Stomach (tissue), 9 donors: Measurements from ENCODE around the gene GPC4. TPM values are rescaled to one million over a fixed set of nuclear protein-coding genes. Genes with fewer than 3 reads are reported as not detected.
A peak's percentile ranks its signal among the peaks of the same experiment; 100 is the strongest.

ENCODE experiments used
- DNase-seq, 2 donors: peaks; one replicate each; pipeline versions ENCODE4 v3.0.0 to v3.0.0-alpha.2; 2013 to 2019
- H3K27ac ChIP-seq, 5 donors: fragments of 200-600 bp in 4 of 5; sonication (generic) in 4 of 5; one replicate each; pipeline ENCODE4 v1.5.1; 2013 to 2019; ENCODE audit warnings: mild to moderate bottlenecking in 1 of 5, moderate library complexity in 1 of 5
- H3K27me3 ChIP-seq, 3 donors: fragments of 200-600 bp; sonication (generic); one replicate each; pipeline ENCODE4 v1.5.1; 2017 to 2019; ENCODE audit warnings: mixed run types in 1 of 3
- H3K36me3 ChIP-seq, 4 donors: fragments of 200-600 bp; sonication (generic); 1 replicate in 3 of 4; 2 replicates in 1 of 4; pipeline ENCODE4 v1.5.1; 2016 to 2019
- H3K4me1 ChIP-seq, 4 donors: fragments of 200-600 bp; sonication (generic); one replicate each; pipeline ENCODE4 v1.5.1; 2016 to 2019
- H3K4me3 ChIP-seq, 4 donors: fragments of 200-600 bp; sonication (generic) in 3 of 4; one replicate each; pipeline ENCODE4 v1.5.1; 2016 to 2019; ENCODE audit warnings: mild to moderate bottlenecking in 1 of 4
- H3K9me3 ChIP-seq, 4 donors: fragments of 200-600 bp; sonication (generic); one replicate each; pipeline ENCODE4 v1.5.1; 2016 to 2019
- EP300 ChIP-seq: sonication (generic); formaldehyde crosslinking; IDR thresholded peaks from one replicate; pipeline ENCODE4 v1.6.1; 2017; ENCODE audit warnings: antibody characterized with exemption
- POLR2A ChIP-seq, 4 donors: fragments of 450-650 bp; IDR thresholded peaks; one replicate each; pipeline ENCODE4 v1.6.1; 2016; ENCODE audit warnings: antibody characterized with exemption in 4 of 4, control low read depth in 2 of 4, mild to moderate bottlenecking in 1 of 4, moderate library complexity in 1 of 4
- POLR2AphosphoS5 ChIP-seq, 3 donors: sonication (generic); formaldehyde crosslinking; IDR thresholded peaks; one replicate each; pipeline ENCODE4 v1.6.1; 2016; ENCODE audit warnings: antibody characterized with exemption in 3 of 3
- WGBS, 5 donors: extraction: QIAGEN DNeasy Blood & Tissue Kit in 3 of 5; methylation state at CpG; one replicate each; pipeline versions ENCODE4 v1.1.5 to v1.1.7; 2013 to 2018; 5-methylcytosine and 5-hydroxymethylcytosine counted together
- intact Hi-C: fragments of 100-400 bp; cut with DNase I; formaldehyde crosslinking; loops from one replicate; pipeline ENCODE4 v1.15.1; 2023; ENCODE audit warnings: low total_unique reads
- polyA plus RNA-seq, 3 donors: library from polyadenylated mRNA; stranded (reverse); fragments of 200-250 nt; gene quantifications; one replicate each; pipeline ENCODE4 v1.2.3, GENCODE V29; 2013
- total RNA-seq, 5 donors: library from RNA; depleted of rRNA; stranded (reverse); fragments of >200 nt; gene quantifications; one replicate each; pipeline versions ENCODE4 v1.1.0 to v1.2.3, GENCODE V29; 2014 to 2016
- TF ChIP-seq, protein P1 (sequence below), 7 experiments: fragments of 450-650 bp in 4 of 7; fragments of 200-600 bp in 3 of 7; sonication (generic) in 3 of 7; IDR thresholded peaks; one replicate each; pipeline ENCODE4 v1.5.1; 2016 to 2019; ENCODE audit warnings: antibody characterized with exemption in 7 of 7, control low read depth in 2 of 7, mild to moderate bottlenecking in 1 of 7
- donor health status: healthy with polysubstance abuse.
- donor health status: Bipolar disorder and iron deficiency.
- donor health status: healthy.

GPC4 gene
- total and polyA plus RNA-seq, 8 donors, result 3.5 to 32.1 (median 14.7) TPM

GRCh38 chrX:133305348-133305747, 109.9 kb downstream of the GPC4 start:
- Histone ChIP-seq H3K4me3 (no peak overlapping the region), H3K36me3 (peaks cover 0 to 23% (median 15%) of the 10 kb centered on the region in 4 donors), H3K27ac (no peak overlapping the region), H3K27me3 (no peaks in the 10 kb centered on the region), H3K4me1 (peaks cover 0 to 19% (median 0%) of the 10 kb centered on the region in 4 donors), H3K9me3 (no peaks in the 10 kb centered on the region)
- intact Hi-C loops, result no loop called here
- DNase-seq, result no peak
- TF ChIP-seq POLR2A (IDR thresholded peaks at IDR 0.05), result no peak
- no peak for TF ChIP-seq POLR2AphosphoS5 (IDR thresholded peaks at IDR 0.05)
- TF ChIP-seq, protein P1, sequence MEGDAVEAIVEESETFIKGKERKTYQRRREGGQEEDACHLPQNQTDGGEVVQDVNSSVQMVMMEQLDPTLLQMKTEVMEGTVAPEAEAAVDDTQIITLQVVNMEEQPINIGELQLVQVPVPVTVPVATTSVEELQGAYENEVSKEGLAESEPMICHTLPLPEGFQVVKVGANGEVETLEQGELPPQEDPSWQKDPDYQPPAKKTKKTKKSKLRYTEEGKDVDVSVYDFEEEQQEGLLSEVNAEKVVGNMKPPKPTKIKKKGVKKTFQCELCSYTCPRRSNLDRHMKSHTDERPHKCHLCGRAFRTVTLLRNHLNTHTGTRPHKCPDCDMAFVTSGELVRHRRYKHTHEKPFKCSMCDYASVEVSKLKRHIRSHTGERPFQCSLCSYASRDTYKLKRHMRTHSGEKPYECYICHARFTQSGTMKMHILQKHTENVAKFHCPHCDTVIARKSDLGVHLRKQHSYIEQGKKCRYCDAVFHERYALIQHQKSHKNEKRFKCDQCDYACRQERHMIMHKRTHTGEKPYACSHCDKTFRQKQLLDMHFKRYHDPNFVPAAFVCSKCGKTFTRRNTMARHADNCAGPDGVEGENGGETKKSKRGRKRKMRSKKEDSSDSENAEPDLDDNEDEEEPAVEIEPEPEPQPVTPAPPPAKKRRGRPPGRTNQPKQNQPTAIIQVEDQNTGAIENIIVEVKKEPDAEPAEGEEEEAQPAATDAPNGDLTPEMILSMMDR (IDR thresholded peaks at IDR 0.05), result no peak
- TF ChIP-seq EP300, result no peak

DNA sequence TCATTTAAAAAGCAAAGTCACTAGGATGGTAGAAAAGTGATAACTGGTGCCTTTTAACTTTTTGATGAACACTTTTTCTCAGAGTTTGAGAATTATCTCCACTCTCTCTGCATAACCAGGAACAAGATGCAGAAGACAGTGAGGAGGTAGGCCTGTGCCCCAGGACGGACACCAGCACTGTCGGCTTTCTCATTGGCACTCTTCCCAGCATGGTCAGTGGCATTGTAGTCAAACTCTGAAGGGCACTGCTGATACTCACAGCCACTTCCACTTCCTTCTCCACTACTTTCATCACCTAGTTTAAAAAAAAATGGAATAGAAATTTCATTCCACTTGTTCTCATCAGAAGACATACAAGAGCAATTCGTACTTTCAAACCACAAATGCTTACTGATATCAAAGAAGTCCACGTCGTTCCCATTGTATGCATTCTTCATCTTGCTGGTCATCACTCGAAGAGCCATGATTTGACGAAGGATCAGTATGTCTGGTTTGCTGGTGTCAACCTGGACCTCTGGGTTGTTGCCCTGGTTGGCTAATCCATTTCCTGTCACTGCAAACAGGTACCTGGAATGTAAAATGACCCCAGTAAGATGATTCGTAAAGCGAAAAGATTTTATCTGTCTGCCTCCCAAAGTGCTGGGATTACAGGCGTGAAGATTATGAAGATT, 112.4 kb downstream of the GPC4 start:
- TF ChIP-seq EP300, result no peak
- no peak for TF ChIP-seq POLR2AphosphoS5 (IDR thresholded peaks at IDR 0.05)
- no peak for TF ChIP-seq POLR2A (IDR thresholded peaks at IDR 0.05)
- TF ChIP-seq, protein P1 (IDR thresholded peaks at IDR 0.05), result no peak
- 86 to 98% (median 92%) methylated on average over 10 of the region's 10 CpGs for WGBS, 5 donors
- H3K36me3 ChIP-seq, result peaks cover 0 to 23% (median 15%) of the 10 kb centered on the region in 4 donors
- no peaks in the 10 kb centered on the region for H3K9me3 ChIP-seq
- no peak for DNase-seq
- H3K4me3 ChIP-seq, result no peak overlapping the region
- intact Hi-C loops, result no loop called here
- no peaks in the 10 kb centered on the region for H3K27me3 ChIP-seq
- no peak overlapping the region for H3K27ac ChIP-seq
- peaks cover 0 to 9% (median 0%) of the 10 kb centered on the region in 4 donors for H3K4me1 ChIP-seq

- H3K27ac ChIP-seq, result no peak overlapping the region
- peak in 1 of 2 donors; percentile 10 for DNase-seq
- H3K36me3 ChIP-seq, result peaks cover 0 to 23% (median 15%) of the 10 kb centered on the region in 4 donors
- intact Hi-C loops, result no loop called here
- H3K9me3 ChIP-seq, result no peaks in the 10 kb centered on the region
- peaks cover 0 to 5% (median 0%) of the 10 kb centered on the region in 3 donors for H3K27me3 ChIP-seq
- H3K4me1 ChIP-seq, result peaks cover 0 to 7% (median 0%) of the 10 kb centered on the region in 4 donors
- TF ChIP-seq EP300 (no peak), POLR2AphosphoS5 (IDR thresholded peaks at IDR 0.05) (no peak), POLR2A (IDR thresholded peaks at IDR 0.05) (no peak)
- TF ChIP-seq, protein P1 (IDR thresholded peaks at IDR 0.05), result no peak
- H3K4me3 ChIP-seq, result no peak overlapping the region
Measured at GRCh38 chrX:133300591-133300990, 114.7 kb downstream of the GPC4 start.

DNA sequence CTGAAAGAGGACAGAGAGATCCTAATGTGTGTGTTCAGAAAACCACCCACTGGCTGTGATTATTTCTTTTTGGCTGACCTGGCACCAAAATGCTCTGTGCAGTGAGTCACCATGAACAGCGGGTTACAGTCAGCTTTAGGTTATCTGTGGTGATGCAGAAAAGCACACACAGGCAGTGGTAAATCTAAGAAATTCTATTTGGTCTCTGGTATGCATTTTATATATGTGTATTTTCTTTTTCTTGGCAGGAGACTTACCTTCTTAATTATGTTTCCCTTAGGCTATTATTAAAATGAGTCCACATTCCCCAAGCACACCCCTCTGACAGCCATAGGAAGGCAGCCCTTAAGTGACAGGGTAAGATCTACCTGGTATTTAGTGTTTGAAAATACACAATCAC, 118.0 kb downstream of the GPC4 start:
- WGBS, 5 donors, result 18 to 59% (median 30%) methylated on average over 1 of the region's 1 CpG
- intact Hi-C loops, result no loop called here

More for the DNA sequence above, 118.0 kb downstream of the GPC4 start:
- Histone ChIP-seq H3K4me3 (no peak overlapping the region), H3K27me3 (peaks cover 0 to 5% (median 0%) of the 10 kb centered on the region in 3 donors), H3K4me1 (peaks cover 0 to 7% (median 0%) of the 10 kb centered on the region in 4 donors), H3K9me3 (no peaks in the 10 kb centered on the region), H3K36me3 (no peaks in the 10 kb centered on the region), H3K27ac (no peak overlapping the region)
- DNase-seq, result peak in 1 of 2 donors; percentile 8
- TF ChIP-seq POLR2A (IDR thresholded peaks at IDR 0.05) (no peak), POLR2AphosphoS5 (IDR thresholded peaks at IDR 0.05) (no peak), EP300 (no peak)
- TF ChIP-seq, protein P1 (IDR thresholded peaks at IDR 0.05), result no peak
